Esophagus squamous epithelium (tissue), 5 donors: ENCODE measurements around the gene SOAT2. TPM values are rescaled to one million over a fixed set of nuclear protein-coding genes. Genes with fewer than 3 reads are reported as not detected.
"Not testable (repeated sequence)": the region's sequence is repeated elsewhere in the genome, so short reads cannot be mapped to it uniquely, and the experiment has no call there.

Source experiments
- DNase-seq: peaks from one replicate; lab custom pipeline; 2025; lab: John Stamatoyannopoulos, UW
- H3K27ac ChIP-seq, 4 donors: fragments of 200-600 bp; sonication (generic); one replicate each; pipeline ENCODE4 v1.5.1; 2016 to 2019; ENCODE audit warnings: mild to moderate bottlenecking in 1 of 4
- H3K27me3 ChIP-seq, 4 donors: fragments of 200-600 bp; sonication (generic); 1 replicate in 3 of 4; 2 replicates in 1 of 4; pipeline versions ENCODE4 v1.5.1 to v1.6.0; 2017 to 2021; ENCODE audit warnings: antibody characterized with exemption in 1 of 4
- H3K36me3 ChIP-seq, 3 donors: fragments of 200-600 bp; sonication (generic); one replicate each; pipeline ENCODE4 v1.5.1; 2016 to 2019
- H3K4me1 ChIP-seq, 3 donors: fragments of 200-600 bp; sonication (generic); one replicate each; pipeline ENCODE4 v1.5.1; 2017 to 2019
- H3K4me3 ChIP-seq, 4 donors: fragments of 200-600 bp; sonication (generic); 1 replicate in 3 of 4; 2 replicates in 1 of 4; pipeline ENCODE4 v1.5.1; 2016 to 2019; ENCODE audit warnings: mild to moderate bottlenecking in 2 of 4, moderate library complexity in 1 of 4
- H3K9me3 ChIP-seq, 3 donors: fragments of 200-600 bp; sonication (generic); one replicate each; pipeline ENCODE4 v1.5.1; 2016 to 2019
- CTCF ChIP-seq, 6 experiments: fragments of 450-650 bp in 4 of 6; fragments of 200-600 bp in 2 of 6; sonication (generic) in 2 of 6; IDR thresholded peaks; one replicate each; pipeline ENCODE4 v1.5.1; 2016 to 2019; ENCODE audit warnings: antibody characterized with exemption in 6 of 6, mild to moderate bottlenecking in 4 of 6, moderate library complexity in 4 of 6
- POLR2A ChIP-seq, 4 donors: fragments of 450-650 bp; IDR thresholded peaks; one replicate each; pipeline ENCODE4 v1.6.1; 2017; ENCODE audit warnings: antibody characterized with exemption in 4 of 4, mild to moderate bottlenecking in 4 of 4, moderate library complexity in 3 of 4
- WGBS, 2 donors: methylation state at CpG; one replicate each; pipeline ENCODE4 v1.1.5; 2018; 5-methylcytosine and 5-hydroxymethylcytosine counted together
- intact Hi-C: fragments of 100-400 bp; cut with DNase I; formaldehyde crosslinking; loops from one replicate; pipeline ENCODE4 v1.15.0; 2022
- total RNA-seq, 4 donors: library from RNA; depleted of rRNA; stranded (reverse); fragments of >200 nt; gene quantifications; one replicate each; pipeline ENCODE4 v1.1.0, GENCODE V29; 2016
- donor health status: DM: yes; HTN: yes; CAD: no.

The SOAT2 gene
- total RNA-seq, 4 donors from 2014 or later = not detected

- Histone ChIP-seq H3K36me3 (peaks cover 0 to 14% (median 0%) of the 10 kb centered on the region in 3 donors), H3K4me1 (peaks cover 0 to 26% (median 5%) of the 10 kb centered on the region in 3 donors), H3K9me3 (no peaks in the 10 kb centered on the region), H3K27ac (no peak overlapping the region), H3K27me3 (no peaks in the 10 kb centered on the region), H3K4me3 (no peak overlapping the region)
- TF ChIP-seq CTCF (IDR thresholded peaks at IDR 0.05) = no peak
- no peak for TF ChIP-seq POLR2A (IDR thresholded peaks at IDR 0.05)
- no peak for DNase-seq
- WGBS, 2 donors = 81 to 92% methylated on average over 5 to 7 of the region's 8 CpGs
- intact Hi-C loops = no loop called here
Measured at GRCh38 chr12:53105256-53105655, 2.0 kb downstream of the SOAT2 start.

- no peak for DNase-seq
- intact Hi-C loops = no loop called here
- H3K27me3 ChIP-seq = no peaks in the 10 kb centered on the region
- 89 to 94% methylated on average over 4 to 6 of the region's 7 CpGs for WGBS, 2 donors
- peaks cover 0 to 24% (median 5%) of the 10 kb centered on the region in 3 donors for H3K4me1 ChIP-seq
- TF ChIP-seq CTCF (IDR thresholded peaks at IDR 0.05) (no peak), POLR2A (IDR thresholded peaks at IDR 0.05) (no peak)
- H3K36me3 ChIP-seq = peaks cover 0 to 8% (median 0%) of the 10 kb centered on the region in 3 donors
- H3K27ac ChIP-seq = no peak overlapping the region
- H3K4me3 ChIP-seq = no peak overlapping the region
- H3K9me3 ChIP-seq = no peaks in the 10 kb centered on the region
Measured at GRCh38 chr12:53105712-53106439, 2.6 kb downstream of the SOAT2 start.

GRCh38 chr12:53107122-53107521, 3.8 kb downstream of the SOAT2 start:
- intact Hi-C loops = no loop called here
- H3K4me3 ChIP-seq = no peak overlapping the region
- no peak for TF ChIP-seq POLR2A (IDR thresholded peaks at IDR 0.05)
- no peak overlapping the region for H3K27ac ChIP-seq
- H3K36me3 ChIP-seq = no peaks in the 10 kb centered on the region
- no peaks in the 10 kb centered on the region for H3K27me3 ChIP-seq
- 62 to 66% methylated on average over 7 of the region's 7 CpGs for WGBS, 2 donors
- no peak for DNase-seq
- H3K4me1 ChIP-seq = peaks cover 0 to 24% (median 5%) of the 10 kb centered on the region in 3 donors
- no peaks in the 10 kb centered on the region for H3K9me3 ChIP-seq

- intact Hi-C loops, H3K36me3 ChIP-seq, H3K9me3 ChIP-seq, H3K27me3 ChIP-seq, DNase-seq, H3K4me1 ChIP-seq, H3K4me3 ChIP-seq, H3K27ac ChIP-seq: not testable (repeated sequence)
- WGBS, 2 donors = 84% methylated on average over 7 of the region's 7 CpGs
Measured at GRCh38 chr12:53112431-53112830, 9.1 kb downstream of the SOAT2 start.

GRCh38 chr12:53113136-53113705, 9.9 kb downstream of the SOAT2 start:
- TF ChIP-seq CTCF (IDR thresholded peaks at IDR 0.05) = no peak
- no peak for TF ChIP-seq POLR2A (IDR thresholded peaks at IDR 0.05)

GRCh38 chr12:53113951-53114350, 10.7 kb downstream of the SOAT2 start:
- H3K4me3 ChIP-seq = no peak overlapping the region
- no peaks in the 10 kb centered on the region for H3K27me3 ChIP-seq
- intact Hi-C loops = no loop called here

More at GRCh38 chr12:53113136-53113705, 9.9 kb downstream of the SOAT2 start:
- intact Hi-C loops = no loop called here
- H3K36me3 ChIP-seq = no peaks in the 10 kb centered on the region
- no peak overlapping the region for H3K4me3 ChIP-seq
- no peaks in the 10 kb centered on the region for H3K9me3 ChIP-seq
- 82 to 93% methylated on average over 11 to 12 of the region's 12 CpGs for WGBS, 2 donors
- no peak for DNase-seq
- H3K27ac ChIP-seq = no peak overlapping the region
- H3K4me1 ChIP-seq = no peaks in the 10 kb centered on the region
- no peaks in the 10 kb centered on the region for H3K27me3 ChIP-seq

More at GRCh38 chr12:53113951-53114350, 10.7 kb downstream of the SOAT2 start:
- Histone ChIP-seq H3K27ac (no peak overlapping the region), H3K9me3 (no peaks in the 10 kb centered on the region), H3K36me3 (no peaks in the 10 kb centered on the region), H3K4me1 (no peaks in the 10 kb centered on the region)
- no peak for DNase-seq
- TF ChIP-seq CTCF (IDR thresholded peaks at IDR 0.05) (no peak), POLR2A (IDR thresholded peaks at IDR 0.05) (no peak)
